UCSD-AML1 (cell line): Measurements from ENCODE around the gene WAS.
A peak's percentile ranks its signal among the peaks of the same experiment; 100 is the strongest.
"Not testable (repeated sequence)": the region's sequence is repeated elsewhere in the genome, so short reads cannot be mapped to it uniquely, and the experiment has no call there.

Source experiments
- DNase-seq: peaks from one replicate; lab custom pipeline; 2025; ENCODE audit not compliant: unreplicated experiment; lab: John Stamatoyannopoulos, UW

Gene WAS

DNA sequence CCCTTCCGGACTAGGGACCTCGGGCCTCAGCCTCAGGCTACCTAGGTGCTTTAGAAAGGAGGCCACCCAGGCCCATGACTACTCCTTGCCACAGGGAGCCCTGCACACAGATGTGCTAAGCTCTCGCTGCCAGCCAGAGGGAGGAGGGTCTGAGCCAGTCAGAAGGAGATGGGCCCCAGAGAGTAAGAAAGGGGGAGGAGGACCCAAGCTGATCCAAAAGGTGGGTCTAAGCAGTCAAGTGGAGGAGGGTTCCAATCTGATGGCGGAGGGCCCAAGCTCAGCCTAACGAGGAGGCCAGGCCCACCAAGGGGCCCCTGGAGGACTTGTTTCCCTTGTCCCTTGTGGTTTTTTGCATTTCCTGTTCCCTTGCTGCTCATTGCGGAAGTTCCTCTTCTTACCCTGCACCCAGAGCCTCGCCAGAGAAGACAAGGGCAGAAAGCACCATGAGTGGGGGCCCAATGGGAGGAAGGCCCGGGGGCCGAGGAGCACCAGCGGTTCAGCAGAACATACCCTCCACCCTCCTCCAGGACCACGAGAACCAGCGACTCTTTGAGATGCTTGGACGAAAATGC lies at the start of gene WAS:
TSS of gene WAS (plus strand) at position 389 of the 572 bp plus-strand sequence. CDS start at position 444, 55 bp downstream.
- DNase-seq: peak; percentile 64

DNA sequence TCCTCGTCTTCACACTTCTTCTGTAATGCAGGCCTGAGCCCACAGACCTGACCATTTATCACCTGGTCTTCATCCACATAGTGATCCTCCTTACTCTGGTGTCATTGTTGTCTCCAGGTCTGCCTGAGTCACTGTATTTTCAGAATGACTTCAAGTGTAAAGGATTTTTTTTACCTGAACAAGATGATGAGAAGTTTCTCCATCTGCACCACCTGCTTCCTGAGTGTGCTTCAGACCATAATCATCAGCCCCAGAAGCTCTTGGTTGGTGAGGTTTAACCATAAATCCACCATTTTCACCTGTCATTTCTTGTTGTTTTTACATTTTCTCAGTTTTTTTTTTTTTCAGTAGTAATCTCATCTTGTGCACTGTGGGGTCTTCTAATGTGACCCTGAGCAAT lies 47.3 kb upstream of the WAS start:
- no peak for DNase-seq

DNA sequence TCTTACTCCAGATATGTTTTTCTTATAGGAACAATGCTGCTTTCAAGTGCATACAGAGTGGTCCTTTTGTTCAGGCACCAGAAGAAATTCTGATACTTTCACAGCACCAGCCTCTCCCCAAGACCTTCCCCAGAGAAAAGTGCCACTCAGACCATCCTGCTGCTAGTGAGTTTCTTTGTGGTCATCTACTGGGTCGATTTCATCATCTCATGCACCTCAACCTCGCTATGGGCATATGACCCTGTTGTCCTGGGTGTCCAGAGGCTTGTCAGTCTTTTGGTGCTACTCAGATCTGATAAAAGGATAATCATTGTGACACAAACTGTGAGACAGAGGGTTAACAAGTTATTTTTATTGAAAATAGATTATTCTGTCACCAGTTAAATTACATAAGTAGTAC lies 46.8 kb upstream of the WAS start:
- DNase-seq: no peak

DNA sequence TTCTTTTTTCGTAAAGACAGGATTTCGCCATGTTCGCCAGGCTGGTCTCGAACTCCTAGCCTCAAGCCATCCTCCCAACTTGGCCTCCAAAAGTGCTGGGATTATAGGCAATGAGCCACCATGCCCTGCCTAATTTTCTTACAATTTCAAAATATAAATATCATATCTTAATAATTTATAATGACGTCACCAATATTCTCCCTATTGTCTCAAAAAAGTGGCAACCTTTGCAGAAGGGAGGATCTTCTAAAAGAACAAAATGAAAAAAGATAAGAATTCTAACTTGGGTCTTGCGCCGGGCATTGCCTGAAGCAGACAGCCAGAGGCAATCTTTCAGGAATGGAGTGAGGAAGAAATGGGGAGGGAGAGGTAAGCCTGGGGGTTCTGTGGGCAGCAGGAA lies 37.9 kb upstream of the WAS start:
- DNase-seq: no peak

DNA sequence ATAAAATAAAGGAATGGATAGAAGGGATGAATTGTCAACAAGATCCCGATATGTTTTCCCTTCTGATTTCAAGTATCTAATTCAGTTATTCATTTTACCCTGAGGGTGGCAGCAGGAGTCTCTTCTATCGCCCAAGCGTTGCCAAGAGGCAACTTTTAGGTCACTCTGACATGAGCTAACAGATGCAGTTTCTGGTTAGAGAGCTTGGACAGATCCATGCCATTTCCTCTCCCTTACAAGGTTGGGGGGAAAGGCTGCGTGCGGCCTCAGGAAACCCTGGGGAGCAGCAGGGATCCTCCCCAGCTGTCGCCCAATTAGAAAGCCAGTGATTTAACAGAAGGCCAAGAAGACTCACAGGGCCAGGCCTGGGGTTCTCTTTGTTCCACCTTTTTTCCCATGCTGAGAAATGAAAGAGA lies 35.3 kb upstream of the WAS start:
- DNase-seq: peak; percentile 32

DNA sequence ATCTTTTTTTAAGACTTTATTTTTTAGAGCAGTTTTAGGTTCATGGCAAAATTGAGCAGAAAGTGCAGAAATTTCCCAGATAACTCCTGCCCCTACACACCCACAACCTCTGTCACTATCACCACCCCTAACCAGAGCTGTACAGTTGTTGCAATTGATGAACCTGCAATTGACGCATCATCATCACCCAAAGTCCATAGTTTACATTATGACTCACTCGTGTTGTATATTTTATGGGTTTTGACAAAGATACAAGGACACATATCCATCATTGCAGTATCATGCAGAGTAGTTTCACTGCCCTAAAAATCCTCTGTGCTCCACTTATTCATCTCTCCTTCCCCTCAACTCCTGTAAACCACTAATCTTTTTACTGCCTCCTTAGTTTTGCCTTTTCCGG lies 34.5 kb upstream of the WAS start:
- no peak for DNase-seq

DNA sequence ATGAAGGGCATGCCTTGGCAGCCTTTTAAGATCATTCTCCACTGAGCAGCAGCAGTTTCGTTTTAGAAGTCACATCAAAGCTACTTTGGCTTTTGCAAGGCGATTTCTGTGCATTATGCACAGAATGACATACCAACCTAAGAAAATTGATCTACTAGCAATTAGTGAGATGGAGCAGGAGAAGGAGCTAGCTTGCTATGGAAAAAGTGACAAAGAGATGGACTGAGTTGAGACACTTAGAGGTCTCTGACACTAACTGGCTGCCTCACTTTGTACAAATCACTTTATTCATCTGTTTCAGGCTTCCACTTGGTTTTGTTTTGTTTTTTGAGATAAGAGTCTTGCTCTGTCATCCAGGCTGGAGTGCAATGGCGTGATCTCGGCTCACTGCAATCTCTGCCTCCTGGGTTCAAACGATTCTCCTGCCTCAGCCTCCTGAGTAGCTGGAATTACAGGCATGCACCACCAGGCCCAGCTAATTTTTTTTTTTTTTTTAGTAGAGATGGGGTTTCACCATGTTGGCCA lies 31.5 kb upstream of the WAS start:
- DNase-seq: not testable (repeated sequence)

DNA sequence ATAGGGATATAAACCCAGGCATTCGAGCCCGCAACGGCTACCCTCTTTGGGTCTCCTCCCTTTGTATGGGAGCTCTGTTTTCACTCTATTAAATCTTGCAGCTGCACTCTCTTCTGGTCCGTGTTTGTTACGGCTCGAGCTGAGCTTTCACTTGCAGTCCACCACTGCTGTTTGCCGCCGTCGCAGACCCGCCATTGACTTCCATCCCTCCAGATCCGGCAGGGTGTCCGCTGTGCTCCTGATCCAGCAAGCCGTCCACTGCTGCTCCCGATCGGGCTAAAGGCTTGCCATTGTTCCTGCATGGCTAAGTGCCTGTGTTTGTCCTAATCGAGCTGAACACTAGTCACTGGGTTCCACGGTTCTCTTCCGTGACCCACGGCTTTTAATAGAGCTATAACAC lies 28.9 kb upstream of the WAS start:
- DNase-seq: not testable (repeated sequence)

DNA sequence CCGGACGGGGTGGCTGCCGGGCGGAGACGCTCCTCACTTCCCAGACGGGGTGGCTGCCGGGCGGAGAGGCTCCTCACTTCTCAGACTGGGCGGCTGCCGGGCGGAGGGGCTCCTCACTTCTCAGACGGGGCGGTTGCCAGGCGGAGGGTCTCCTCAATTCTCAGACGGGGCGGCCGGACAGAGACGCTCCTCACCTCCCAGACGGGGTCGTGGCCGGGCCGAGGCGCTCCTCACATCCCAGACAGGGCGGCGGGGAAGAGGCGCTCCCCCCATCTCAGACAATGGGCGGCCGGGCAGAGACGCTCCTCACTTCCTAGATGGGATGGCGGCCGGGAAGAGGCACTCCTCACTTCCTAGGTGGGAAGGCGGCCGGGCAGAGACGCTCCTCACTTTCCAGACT lies 23.9 kb upstream of the WAS start:
- DNase-seq: not testable (repeated sequence)

DNA sequence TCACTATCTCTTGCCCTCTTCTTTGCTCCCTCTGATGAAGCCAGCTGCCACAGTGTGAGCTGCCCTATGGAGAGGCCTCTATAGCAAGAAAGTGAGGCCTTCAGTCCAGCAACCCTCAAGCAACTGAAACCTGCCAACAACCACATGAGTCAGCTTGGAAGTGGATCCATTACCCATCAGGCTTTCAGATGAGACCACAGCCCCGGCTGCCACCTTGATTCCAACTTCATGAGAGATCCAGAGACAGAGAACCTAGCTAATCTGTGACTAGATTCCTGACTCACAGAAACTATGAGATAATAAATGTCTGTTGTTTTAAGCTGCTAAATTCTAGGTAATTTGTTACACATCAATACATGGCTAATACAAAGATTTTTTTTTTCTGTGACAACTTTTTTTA lies 20.4 kb upstream of the WAS start:
- DNase-seq: no peak

DNA sequence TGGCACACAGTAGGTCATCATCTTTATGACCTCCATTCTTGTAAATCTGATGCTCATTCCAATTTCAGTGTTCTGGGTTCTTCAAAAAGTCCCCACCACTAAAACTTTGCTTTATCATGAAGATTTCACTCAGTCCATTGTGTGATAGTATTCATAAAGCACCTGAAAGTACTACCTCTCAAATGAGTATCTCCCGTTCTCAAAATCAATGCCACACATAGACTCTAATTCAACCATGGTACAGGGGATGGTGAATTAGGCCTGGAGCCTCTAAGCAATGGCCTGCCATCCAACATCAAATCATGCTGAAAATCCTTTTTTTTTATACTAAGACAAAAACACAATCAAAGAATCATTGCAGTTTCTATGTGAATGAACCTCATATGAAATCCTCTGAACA lies 19.4 kb upstream of the WAS start:
- no peak for DNase-seq

DNA sequence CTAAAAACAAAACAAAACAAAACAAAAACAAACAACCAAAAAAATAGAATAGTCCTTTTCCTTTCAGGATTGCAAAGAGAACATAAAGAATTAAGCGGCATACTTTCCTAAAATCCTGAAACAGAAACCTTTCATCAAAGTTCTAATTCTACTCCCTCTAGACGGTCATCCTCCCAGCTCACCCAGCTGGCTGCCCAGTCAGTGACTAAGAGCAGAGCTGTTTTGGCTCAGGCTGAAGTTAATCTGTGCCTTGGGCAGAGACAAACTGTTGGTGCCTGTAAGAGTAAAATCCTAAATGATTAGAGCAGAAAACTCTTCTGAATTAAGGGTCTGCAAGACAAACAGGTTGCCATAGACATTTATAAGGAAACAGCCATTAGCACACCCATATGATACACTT lies 17.6 kb upstream of the WAS start:
- no peak for DNase-seq

DNA sequence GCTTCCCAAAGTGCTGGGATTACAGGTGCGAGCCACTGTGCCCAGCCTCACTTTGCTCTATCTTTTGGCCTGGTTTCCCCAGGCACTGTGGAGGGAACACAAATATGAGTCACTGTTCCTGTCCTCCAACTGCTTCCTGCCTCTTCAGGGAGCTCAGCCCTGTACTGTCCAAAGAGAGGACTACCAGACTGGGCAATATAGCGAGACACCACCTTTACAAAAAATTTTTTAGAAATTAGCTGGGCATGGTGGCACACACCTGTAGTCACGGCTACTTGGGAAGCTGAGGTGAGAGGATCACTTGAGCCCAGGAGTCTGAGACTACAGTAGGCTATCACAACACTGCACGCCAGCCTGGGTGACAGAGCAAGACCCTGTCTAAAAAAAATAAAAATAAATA lies 16.9 kb upstream of the WAS start:
- DNase-seq: no peak

DNA sequence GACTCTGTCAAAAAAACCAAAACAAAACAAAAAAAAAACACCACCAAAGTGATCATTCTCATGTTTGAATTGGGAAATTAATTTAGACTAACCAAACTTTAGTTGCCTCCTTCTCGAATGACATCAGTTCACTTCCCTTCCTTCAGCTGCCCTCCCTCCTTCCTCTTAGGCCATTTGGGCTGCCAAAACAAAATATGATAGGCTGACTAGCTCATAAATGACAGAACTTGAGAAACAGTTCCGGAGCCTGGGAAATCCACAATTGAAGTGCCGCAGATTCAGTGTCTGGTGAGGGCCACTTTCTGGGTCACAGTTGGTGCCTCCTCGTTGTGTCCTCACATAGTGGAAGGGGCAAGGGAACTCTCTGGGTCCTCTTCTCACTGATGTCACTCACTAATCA lies 16.1 kb upstream of the WAS start:
- no peak for DNase-seq

DNA sequence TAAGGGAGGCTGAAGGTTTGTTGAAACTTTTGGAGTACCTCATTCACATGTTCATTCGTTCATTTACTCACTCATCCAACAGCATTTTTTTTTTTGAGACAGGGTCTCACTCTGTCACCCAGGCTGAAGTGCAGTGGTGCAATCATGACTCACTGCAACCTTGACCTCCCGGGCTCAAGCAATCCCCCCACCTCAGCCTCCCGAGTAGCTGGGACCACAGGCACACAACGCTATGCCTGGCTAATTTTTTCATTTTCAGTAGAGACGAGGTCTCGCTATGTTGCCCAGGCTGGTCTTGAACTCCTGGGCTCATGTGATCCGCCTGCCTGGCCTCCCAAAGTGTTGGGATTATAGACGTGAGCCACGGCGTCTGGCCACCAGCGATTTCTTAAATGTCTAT lies 15.4 kb upstream of the WAS start:
- DNase-seq: not testable (repeated sequence)

DNA sequence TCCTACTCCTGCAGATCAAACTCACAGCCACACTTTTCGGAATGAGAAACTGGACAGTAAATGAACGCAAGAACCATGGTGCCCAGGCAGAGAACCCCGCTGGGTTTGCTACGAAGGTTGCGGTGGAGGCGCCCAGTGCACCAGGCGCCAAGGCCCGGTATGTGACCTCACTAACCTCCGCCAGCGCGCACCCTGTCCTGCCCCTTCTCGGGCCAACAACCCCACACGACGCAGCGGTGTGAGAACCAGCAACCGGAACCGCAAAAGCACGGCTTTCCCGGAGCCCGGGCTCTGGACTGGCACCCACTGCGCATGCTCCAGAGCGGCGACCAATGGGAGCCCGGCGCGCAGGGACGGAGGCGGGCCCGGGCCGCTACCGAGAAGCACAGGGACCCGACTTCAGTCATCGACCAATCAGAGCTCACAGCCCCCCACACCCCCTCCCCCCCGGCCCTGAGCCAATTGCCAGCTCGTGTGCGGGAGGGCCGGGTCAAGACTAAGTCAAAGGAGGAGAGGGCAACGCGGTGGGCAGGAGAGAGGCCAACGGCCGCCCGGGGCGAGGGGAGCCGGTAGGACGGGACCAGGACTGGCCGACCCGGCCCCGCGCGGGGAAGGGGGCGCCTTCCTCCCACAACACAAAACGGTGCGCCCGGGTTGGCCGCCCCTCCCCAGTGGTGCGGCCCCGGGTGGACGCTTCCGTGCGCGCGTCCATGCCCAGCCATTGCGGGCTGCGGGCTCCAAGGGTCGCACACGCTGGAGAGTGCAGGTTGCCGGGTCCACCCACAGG lies 7.3 kb upstream of the WAS start:
- peak; percentile 90 for DNase-seq

DNA sequence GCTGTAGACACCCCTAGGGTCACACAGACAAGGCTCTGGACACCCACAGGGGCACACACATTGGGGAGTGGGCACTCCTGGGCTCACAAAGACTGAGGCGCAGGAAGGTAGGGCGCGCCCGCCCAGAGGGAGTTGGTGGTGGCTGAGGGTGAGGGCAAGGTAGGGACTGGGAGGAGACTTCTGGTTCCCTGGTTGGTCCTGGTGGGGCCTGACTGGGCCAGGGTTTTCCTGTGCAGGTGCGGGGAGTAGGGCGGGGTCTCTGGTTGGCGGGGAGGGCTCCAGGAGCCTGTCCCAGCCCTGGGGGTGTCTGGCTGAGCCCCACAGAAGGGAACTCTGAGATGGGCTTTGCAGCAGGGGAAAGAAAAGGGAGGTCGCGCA lies 6.7 kb upstream of the WAS start:
- DNase-seq: no peak

DNA sequence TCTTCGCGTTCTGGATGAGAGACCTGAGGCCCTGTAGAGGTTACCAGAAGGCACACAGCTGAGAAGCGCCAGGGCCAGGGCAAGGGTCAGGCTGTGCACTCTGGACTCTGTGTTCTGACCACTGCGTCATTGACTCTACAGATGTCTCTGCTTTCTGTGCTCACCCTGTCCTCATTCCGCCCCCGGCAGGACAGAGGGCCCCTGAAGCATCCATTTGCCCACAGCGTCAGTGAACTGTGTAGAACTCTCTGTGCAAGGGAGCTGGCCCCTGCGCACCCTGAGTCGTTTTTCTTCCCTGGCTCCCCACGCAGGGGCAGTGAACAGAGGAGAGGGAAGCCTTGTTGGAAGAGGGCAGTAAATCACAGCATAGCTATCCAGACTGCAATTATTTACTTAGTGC lies 6.1 kb upstream of the WAS start:
- no peak for DNase-seq

DNA sequence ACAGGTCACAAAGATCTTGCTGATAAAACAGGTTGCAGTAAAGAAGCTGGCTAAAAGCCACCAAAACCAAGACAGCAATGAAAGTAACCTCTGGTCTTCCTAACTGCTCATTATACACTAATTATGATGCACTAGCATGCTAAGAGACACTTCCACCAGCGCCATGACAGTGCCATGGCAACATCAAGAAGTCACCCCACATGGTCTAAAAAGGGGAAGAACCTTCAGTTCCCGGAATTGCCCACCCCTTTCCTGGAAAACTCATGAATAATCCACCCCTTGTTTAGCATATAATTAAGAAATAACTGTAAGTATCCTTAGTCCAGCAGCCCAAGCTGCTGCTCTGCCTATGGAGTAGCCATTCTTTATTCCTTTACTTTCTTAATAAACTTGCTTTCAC lies 3.1 kb upstream of the WAS start:
- DNase-seq: peak; percentile 32

DNA sequence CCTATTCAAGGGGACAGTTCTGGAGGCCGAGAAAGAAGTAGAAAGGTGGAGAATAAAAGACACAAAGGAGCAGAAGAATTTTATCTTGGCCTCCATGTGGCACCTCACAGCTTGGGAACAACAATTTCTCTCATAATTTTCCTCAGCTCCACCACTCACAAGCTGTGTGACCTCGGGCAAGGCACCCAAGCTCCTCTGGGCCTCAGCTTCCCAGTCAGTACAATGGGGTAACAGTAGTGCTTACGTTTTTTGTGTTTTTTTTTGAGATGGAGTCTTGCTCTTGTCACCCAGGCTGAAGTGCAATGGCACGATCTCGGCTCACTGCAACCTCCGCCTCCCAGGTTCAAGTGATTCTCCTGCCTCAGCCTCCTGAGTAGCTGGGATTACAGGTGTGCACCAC lies 2.7 kb upstream of the WAS start:
- DNase-seq: not testable (repeated sequence)

DNA sequence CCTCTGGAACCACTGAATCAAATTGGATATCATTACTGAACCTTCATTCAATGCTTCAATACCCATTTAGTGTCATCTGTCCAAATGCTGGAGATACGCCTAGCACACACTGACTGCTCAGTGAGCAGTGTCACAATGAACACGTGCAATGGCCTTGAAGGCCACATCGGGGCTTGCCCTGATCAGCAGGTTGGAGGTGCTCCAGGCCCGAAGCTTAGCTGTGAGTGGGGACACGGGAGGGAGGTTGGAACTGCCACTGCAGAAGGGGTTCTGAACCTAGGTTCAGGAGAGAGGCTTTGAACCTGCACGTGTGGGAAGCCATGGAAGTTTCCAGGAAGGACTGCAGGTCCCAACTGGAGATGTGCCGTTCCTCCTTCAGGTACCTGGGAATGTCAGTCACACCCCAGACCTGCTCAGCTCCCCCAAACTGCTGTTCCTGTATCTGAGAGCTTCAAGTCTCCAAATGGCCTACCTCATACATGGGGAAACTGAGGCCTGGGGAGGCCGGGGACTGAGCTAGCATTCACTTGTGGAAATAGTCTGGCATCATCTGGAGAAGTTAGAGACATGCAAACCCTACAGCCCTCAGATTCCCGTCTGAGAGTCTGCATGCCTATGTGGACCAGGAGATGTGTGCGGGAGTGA lies 1.9 kb upstream of the WAS start:
- no peak for DNase-seq

DNA sequence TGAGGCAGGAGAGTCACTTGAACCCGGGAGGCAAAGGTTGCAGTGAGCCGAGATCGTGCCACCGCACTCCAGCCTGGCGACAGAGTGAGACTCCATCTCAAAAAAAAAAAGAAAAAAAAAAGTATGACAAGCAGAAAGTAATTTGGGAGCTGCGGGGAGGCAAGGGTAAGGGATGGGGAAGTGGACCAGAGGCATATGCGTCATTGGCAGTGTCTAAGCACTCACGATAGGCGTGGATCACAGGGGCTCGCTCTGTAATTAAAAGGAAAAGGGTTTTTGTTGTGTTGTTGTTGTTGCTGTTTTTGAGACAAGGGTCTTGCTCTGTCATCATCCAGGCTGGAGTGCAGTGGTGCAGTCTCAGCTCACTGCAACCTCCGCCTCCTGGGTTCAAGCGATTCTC lies 804 bp upstream of the WAS start:
- DNase-seq: not testable (repeated sequence)
